Psoas muscle (tissue), 8 donors: ENCODE data around the gene NR4A3. TPM values are rescaled to one million over a fixed set of nuclear protein-coding genes. Genes with fewer than 3 reads are reported as not detected.

ENCODE experiments used
- ATAC-seq, 4 donors: fragments of 200-7000 bp; cut with Tn5 transposase; one replicate each; pipeline ENCODE4 v1.9.1; 2020; ENCODE audit warnings: moderate library complexity in 3 of 4, mild to moderate bottlenecking in 2 of 4
- DNase-seq, 2 donors: peaks; one replicate each; pipeline ENCODE4 v3.0.0-alpha.2; 2020
- H3K27ac ChIP-seq: fragments of 200-600 bp; one replicate; pipeline ENCODE4 v1.8.0; 2022
- H3K27me3 ChIP-seq, 3 donors: fragments of 200-600 bp in 1 of 3; one replicate each; pipeline versions ENCODE4 v1.6.1 to v1.8.0; 2013 to 2022; ENCODE audit warnings: low read length in 2 of 3, mild to moderate bottlenecking in 2 of 3, moderate library complexity in 1 of 3; ENCODE audit not compliant: insufficient read depth in 3 of 3
- H3K36me3 ChIP-seq, 2 donors: fragments of 200-600 bp in 1 of 2; one replicate each; pipeline versions ENCODE4 v1.6.1 to v1.8.0; 2013 to 2022; ENCODE audit warnings: low read depth in 1 of 2, mild to moderate bottlenecking in 1 of 2, moderate library complexity in 1 of 2; ENCODE audit not compliant: insufficient read depth in 1 of 2
- H3K4me1 ChIP-seq: fragments of 200-600 bp; one replicate; pipeline ENCODE4 v1.8.0; 2022
- H3K4me3 ChIP-seq: fragments of 200-600 bp; one replicate; pipeline ENCODE4 v1.8.0; 2022; ENCODE audit warnings: mild to moderate bottlenecking
- H3K9me3 ChIP-seq: fragments of 200-600 bp; one replicate; pipeline ENCODE4 v1.8.0; 2022
- CTCF ChIP-seq: fragments of 200-600 bp; IDR thresholded peaks from one replicate; pipeline ENCODE4 v1.8.0; 2022; ENCODE audit warnings: antibody characterized with exemption
- WGBS, 3 donors: extraction: QIAGEN DNeasy Blood & Tissue Kit; methylation state at CpG; one replicate each; pipeline versions ENCODE4 v1.1.6 to v1.1.7; 2013; 5-methylcytosine and 5-hydroxymethylcytosine counted together
- intact Hi-C, 2 donors: fragments of 100-400 bp; cut with DNase I; formaldehyde crosslinking; loops; one replicate each; pipeline versions ENCODE4 v1.11.0 to v1.14.2; 2022
- polyA plus RNA-seq, 3 donors: library from polyadenylated mRNA; stranded (reverse); fragments of 200-250 nt; gene quantifications; one replicate each; pipeline ENCODE4 v1.2.3, GENCODE V29; 2013
- total RNA-seq, 4 donors: library from RNA; stranded (reverse); fragmentation: NEBNext Ultra II Directional in 2 of 4; extraction: Animal tissue kit (Norgen Biotek cat#: 25700) in 2 of 4; gene quantifications; one replicate each; pipeline versions ENCODE4 v1.2.1 to v1.2.4, GENCODE V29; 2021 to 2023
- donor health status: healthy with polysubstance abuse.
- donor health status: DM: no; HTN: no; CAD: no; lungs with moderate emphysema.
- donor health status: Bipolar disorder and iron deficiency.
- donor health status: healthy.
- donor health status: DM: yes; HTN: yes; CAD: no.
- donor health status: DM: no; HTN: no; CAD: no.
- donor health status: DM: no; HTN: no; CAD: no.
- donor health status: DM: yes; HTN: yes; CAD: no.

Gene NR4A3
- total and polyA plus RNA-seq, 7 donors, result 1.5 to 40.8 (median 9.3) TPM

DNA sequence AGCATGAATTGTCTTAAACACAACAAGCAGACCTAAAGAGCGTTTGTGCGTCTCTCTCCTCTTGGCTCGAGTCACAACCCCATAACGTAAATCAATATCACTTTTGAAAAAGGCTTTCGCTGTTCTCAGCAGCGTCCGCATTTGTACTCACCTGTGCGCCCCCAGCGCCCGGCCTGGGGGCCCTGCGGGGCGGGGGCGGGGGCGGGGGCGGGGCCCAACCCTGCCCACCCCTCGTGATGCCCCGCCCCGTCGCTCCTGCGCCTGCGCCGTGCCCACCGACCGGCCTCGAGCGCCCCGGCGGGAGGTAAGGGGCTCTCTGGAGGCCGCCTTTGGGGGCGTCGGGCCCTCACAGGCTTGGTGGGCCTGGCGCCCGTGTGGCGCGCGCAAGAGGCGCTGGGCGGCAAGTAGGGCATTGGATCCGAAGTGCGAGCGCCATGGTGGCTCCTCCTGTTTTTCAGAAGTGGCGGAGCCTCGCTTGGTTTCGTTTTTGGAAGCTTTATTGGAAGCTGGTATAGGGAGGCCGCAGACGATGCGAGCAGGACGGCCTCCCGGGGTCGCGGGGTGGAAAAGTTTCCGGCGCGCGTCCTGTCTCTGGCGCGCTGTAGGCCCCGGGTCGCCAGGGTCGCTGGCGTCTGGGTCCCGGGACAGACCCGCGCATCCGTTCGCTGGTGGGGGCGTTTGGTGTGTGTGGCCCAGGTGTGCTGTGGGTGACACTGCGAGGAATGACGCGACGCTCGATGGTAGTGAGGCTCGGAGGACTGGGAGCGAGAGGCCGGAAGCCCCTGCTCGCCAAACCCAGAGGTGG is 84.9 kb downstream of the NR4A3 start, which contains the start of gene STX17:
Gene STX17, plus strand, starts transcription at position 252 of the 805 bp plus-strand sequence. CDS start 8,586 bp downstream, outside the sequence.
- Histone ChIP-seq H3K27me3 (no peaks in the 10 kb centered on the region), H3K9me3 (no peaks in the 10 kb centered on the region), H3K36me3 (peaks cover 0 to 8% of the 10 kb centered on the region in 2 donors), H3K4me3 (peak within 1 kb of the TSS; percentile 99), H3K4me1 (peaks cover 22% of the 10 kb centered on the region), H3K27ac (peak within 1 kb of the TSS; percentile 99)
- ATAC-seq (peak; percentile 94 to 97 (median 96)), DNase-seq (peak; percentile 81 to 89)
- intact Hi-C loops, result loop anchor here (2.0 to 10.0 kb wide), 2 partner anchors 82 to 88 kb away; partner anchors contain the start of gene NR4A3 (in 1 of the 2)
- 0 to 1% (median 1%) methylated on average over 56 to 76 of the region's 76 CpGs for WGBS, 3 donors
- peak; percentile 11 for TF ChIP-seq CTCF

DNA sequence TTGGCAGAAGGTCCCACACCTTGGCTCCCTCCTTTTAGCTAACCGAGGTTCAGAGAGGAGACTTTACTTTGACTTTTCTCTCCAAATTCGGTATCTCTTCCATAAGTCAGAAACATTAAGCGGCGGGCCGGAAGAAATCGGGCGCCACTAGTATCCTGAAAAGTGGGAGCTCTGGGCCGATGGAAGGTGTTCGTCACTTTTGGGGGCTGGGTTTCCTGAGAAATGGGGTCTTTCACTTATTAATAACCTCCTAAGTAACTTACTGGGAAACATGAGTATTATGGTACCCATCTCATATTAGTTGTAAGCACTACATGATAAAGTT is 85.5 kb downstream of the NR4A3 start:
- Histone ChIP-seq H3K27ac (peak overlapping the region; percentile 99), H3K4me3 (peak overlapping the region; percentile 99), H3K27me3 (no peaks in the 10 kb centered on the region), H3K36me3 (peaks cover 0 to 9% of the 10 kb centered on the region in 2 donors), H3K9me3 (no peaks in the 10 kb centered on the region), H3K4me1 (peaks cover 22% of the 10 kb centered on the region)
- intact Hi-C loops, result loop anchor here (2.0 to 10.0 kb wide), 2 partner anchors 82 to 88 kb away; partner anchors contain the start of gene NR4A3 (in 1 of the 2)
- 3 to 9% (median 4%) methylated on average over 9 of the region's 9 CpGs for WGBS, 3 donors
- ATAC-seq, result peak in 1 of 4 donors; percentile 24
- no peak for DNase-seq
- no peak for TF ChIP-seq CTCF

DNA sequence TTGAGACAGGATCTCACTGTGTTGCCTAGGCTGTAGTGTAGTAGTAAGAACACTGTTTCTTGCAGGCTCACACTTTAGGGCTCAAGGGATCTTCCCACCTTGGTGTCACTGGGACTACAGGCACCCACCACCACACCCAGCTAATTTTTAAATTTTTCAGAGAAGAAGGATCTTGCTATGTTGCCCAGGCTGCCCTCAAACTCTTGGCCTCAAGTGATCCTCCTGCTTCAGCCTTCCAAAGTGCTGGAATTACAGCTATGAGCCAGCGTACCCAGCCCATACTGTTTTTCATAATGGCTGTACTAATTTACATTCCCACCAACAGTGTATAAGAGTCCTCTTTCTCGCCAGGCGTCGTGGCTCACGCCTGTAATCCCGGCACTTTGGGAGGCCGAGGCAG is 89.9 kb downstream of the NR4A3 start:
- Histone ChIP-seq H3K9me3 (no peaks in the 10 kb centered on the region), H3K27me3 (no peaks in the 10 kb centered on the region), H3K36me3 (peaks cover 0 to 30% of the 10 kb centered on the region in 2 donors), H3K27ac (no peak overlapping the region), H3K4me1 (peaks cover 18% of the 10 kb centered on the region), H3K4me3 (no peak overlapping the region)
- ATAC-seq (no peak), DNase-seq (no peak)
- intact Hi-C loops, result no loop called here
- WGBS, 3 donors, result 98 to 99% (median 98%) methylated on average over 7 of the region's 7 CpGs
- no peak for TF ChIP-seq CTCF

Other genes with a start within 250 kb of the NR4A3 start
- gene STX17, start 84.8 kb downstream of the NR4A3 start, total RNA-seq, result 10 to 100 TPM; 19.6 to 31.1 (median 28.5) TPM
- gene STX17, start 84.8 kb downstream of the NR4A3 start, polyA plus RNA-seq, result 10 to 100 TPM in 1 of 3 donors, 1 to 10 TPM in 2; 5.2 to 19.4 (median 8.8) TPM